NT2/D1 (cell line): ENCODE results near the gene MTOR.

ENCODE experiments used
- SUZ12 ChIP-seq: IDR thresholded peaks from 2 replicates; pipeline ENCODE4 v1.6.1; 2011; ENCODE audit not compliant: insufficient read length, insufficient read depth; ENCODE audit errors: extremely low read depth
- YY1 ChIP-seq: IDR thresholded peaks from 2 replicates; pipeline ENCODE4 v1.6.1; 2011; ENCODE audit not compliant: insufficient read length, insufficient read depth
- ZNF274 ChIP-seq: IDR thresholded peaks from 2 replicates; pipeline ENCODE4 v1.6.1; 2011; ENCODE audit warnings: mild to moderate bottlenecking, low read depth, low read length

- TF ChIP-seq ZNF274 (no peak), YY1 (no peak), SUZ12 (no peak)
Observed at GRCh38 chr1:11156441-11156840, 105.9 kb downstream of the MTOR start.
